ENCODE data around the gene TIMP1. TPM values are rescaled to one million over a fixed set of nuclear protein-coding genes. Genes with fewer than 3 reads are reported as not detected.
"Not testable (repeated sequence)": the region's sequence is repeated elsewhere in the genome, so short reads cannot be mapped to it uniquely, and the experiment has no call there.

TIMP1 gene
- total RNA-seq, 1 experiment from 2014 or later, result 48.6 TPM

DNA sequence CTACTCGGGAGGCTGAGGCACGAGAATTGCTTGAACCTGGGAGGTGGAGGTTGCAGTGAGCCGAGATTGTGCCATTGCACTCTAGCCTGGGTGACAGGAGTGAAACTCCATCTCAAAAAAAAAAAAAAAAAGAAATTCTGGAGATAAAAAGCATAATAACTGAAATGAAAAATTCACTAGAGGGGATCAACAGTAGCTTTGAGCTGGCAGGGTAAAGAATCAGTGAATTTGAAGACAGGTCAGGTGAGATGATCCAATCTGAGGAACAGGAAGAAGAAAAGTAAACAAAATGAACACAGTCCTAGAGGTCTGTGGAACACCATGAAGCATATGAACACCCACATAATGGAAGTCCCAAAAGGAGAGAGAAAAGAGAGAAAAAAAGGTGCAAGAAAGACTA is 15.0 kb downstream of the TIMP1 start:
- POLR2A ChIA-PET (ENCODE audit: unreplicated experiment), result no interaction called here
- Histone ChIP-seq H4K20me1 (ENCODE audit: insufficient read depth) (no peaks in the 10 kb centered on the region), H3K4me3 (no peak overlapping the region), H3K4me1 (replicated peaks; ENCODE audit: insufficient read depth) (no peaks in the 10 kb centered on the region), H3K4me2 (no peak overlapping the region), H3K79me2 (ENCODE audit: low read depth) (no peaks in the 10 kb centered on the region), H3K9me2 (ENCODE audit: insufficient read depth) (no peaks in the 10 kb centered on the region), H3K9me3 (ENCODE audit: insufficient read depth, low read depth) (no peaks in the 10 kb centered on the region), H3K36me3 (ENCODE audit: low read depth) (no peaks in the 10 kb centered on the region), H3K27me3 (ENCODE audit: insufficient read depth, low read depth) (no peaks in the 10 kb centered on the region), H3F3A (ENCODE audit: insufficient read depth, low read depth) (no peaks in the 10 kb centered on the region), H3K27ac (no peak overlapping the region), H2AFZ (no peak overlapping the region)
- intact Hi-C loops (cut with micrococcal nuclease; ENCODE audit: unreplicated experiment), result no loop called here
- no TSS peak for BruUV-seq (replicated peaks)
- TF ChIP-seq, protein P1, sequence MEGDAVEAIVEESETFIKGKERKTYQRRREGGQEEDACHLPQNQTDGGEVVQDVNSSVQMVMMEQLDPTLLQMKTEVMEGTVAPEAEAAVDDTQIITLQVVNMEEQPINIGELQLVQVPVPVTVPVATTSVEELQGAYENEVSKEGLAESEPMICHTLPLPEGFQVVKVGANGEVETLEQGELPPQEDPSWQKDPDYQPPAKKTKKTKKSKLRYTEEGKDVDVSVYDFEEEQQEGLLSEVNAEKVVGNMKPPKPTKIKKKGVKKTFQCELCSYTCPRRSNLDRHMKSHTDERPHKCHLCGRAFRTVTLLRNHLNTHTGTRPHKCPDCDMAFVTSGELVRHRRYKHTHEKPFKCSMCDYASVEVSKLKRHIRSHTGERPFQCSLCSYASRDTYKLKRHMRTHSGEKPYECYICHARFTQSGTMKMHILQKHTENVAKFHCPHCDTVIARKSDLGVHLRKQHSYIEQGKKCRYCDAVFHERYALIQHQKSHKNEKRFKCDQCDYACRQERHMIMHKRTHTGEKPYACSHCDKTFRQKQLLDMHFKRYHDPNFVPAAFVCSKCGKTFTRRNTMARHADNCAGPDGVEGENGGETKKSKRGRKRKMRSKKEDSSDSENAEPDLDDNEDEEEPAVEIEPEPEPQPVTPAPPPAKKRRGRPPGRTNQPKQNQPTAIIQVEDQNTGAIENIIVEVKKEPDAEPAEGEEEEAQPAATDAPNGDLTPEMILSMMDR (conservative IDR thresholded peaks at IDR 0.05), result no peak
- no peak for TF ChIP-seq EZH2 (IDR thresholded peaks at IDR 0.05; ENCODE audit: low read depth)
- CTCF ChIA-PET, result no interaction called here
- no peak for DNase-seq

DNA sequence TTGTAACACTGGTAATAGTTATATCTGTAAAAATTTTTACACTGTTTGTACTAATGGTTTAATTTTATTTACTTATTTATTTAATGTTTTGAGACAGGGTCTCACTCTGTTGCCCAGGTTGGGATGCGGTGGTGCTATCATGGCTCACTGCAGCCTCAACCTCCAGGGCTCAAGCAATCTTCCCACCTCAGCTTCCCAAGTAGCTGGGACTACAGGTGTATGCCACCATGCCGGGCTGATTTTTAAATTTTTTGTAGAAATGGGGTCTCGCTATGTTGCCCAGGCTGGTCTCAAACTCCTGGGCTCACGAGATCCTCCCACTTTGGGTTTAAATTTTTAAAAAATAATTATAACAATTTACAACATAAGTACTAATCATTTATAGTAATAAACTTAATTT is 20.9 kb downstream of the TIMP1 start:
- BruUV-seq (replicated peaks); H2AFZ ChIP-seq; intact Hi-C loops (cut with micrococcal nuclease; ENCODE audit: unreplicated experiment); H3K9me2 ChIP-seq (ENCODE audit: insufficient read depth); H3K27me3 ChIP-seq (ENCODE audit: insufficient read depth, low read depth); H3K4me2 ChIP-seq; CTCF ChIA-PET; H3K9me3 ChIP-seq (ENCODE audit: insufficient read depth, low read depth); POLR2A ChIA-PET (ENCODE audit: unreplicated experiment); H4K20me1 ChIP-seq (ENCODE audit: insufficient read depth); H3K27ac ChIP-seq; DNase-seq; H3K79me2 ChIP-seq (ENCODE audit: low read depth); H3F3A ChIP-seq (ENCODE audit: insufficient read depth, low read depth); H3K4me3 ChIP-seq; H3K4me1 ChIP-seq (replicated peaks; ENCODE audit: insufficient read depth); H3K36me3 ChIP-seq (ENCODE audit: low read depth): not testable (repeated sequence)

DNA sequence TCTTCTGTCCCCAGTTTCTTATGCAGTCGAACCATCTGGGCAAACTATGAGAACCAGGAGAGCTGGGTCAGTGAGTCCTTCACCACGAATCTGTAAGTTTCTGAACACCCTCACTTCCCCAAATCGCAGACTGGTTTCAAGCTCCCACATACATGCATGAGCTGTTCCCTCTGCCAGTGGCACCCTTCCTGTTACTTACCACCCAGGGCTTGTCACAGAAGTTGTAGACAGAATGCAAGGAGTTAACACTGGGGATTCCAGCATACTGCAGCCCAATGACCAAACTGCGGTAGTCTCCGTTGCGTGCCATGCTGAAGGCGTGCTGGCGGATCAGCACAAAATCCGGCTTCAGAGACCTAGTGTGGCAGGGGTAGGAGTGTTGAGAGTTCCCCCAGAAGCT is 22.8 kb downstream of the TIMP1 start:
- TF ChIP-seq, protein P1 (conservative IDR thresholded peaks at IDR 0.05), result no peak
- TF ChIP-seq EZH2 (IDR thresholded peaks at IDR 0.05; ENCODE audit: low read depth), result no peak
- Histone ChIP-seq H2AFZ (no peak overlapping the region), H3K4me3 (no peak overlapping the region), H3K79me2 (ENCODE audit: low read depth) (no peaks in the 10 kb centered on the region), H3K36me3 (ENCODE audit: low read depth) (no peaks in the 10 kb centered on the region), H3K27me3 (ENCODE audit: insufficient read depth, low read depth) (no peaks in the 10 kb centered on the region), H4K20me1 (ENCODE audit: insufficient read depth) (no peaks in the 10 kb centered on the region), H3K4me1 (replicated peaks; ENCODE audit: insufficient read depth) (no peaks in the 10 kb centered on the region), H3K9me3 (ENCODE audit: insufficient read depth, low read depth) (no peaks in the 10 kb centered on the region), H3F3A (ENCODE audit: insufficient read depth, low read depth) (no peaks in the 10 kb centered on the region), H3K4me2 (no peak overlapping the region), H3K27ac (no peak overlapping the region), H3K9me2 (ENCODE audit: insufficient read depth) (no peaks in the 10 kb centered on the region)
- no peak for DNase-seq
- intact Hi-C loops (cut with micrococcal nuclease; ENCODE audit: unreplicated experiment), result no loop called here
- no TSS peak for BruUV-seq (replicated peaks)
- ChIA-PET POLR2A (ENCODE audit: unreplicated experiment) (no interaction called here), CTCF (no interaction called here)

DNA sequence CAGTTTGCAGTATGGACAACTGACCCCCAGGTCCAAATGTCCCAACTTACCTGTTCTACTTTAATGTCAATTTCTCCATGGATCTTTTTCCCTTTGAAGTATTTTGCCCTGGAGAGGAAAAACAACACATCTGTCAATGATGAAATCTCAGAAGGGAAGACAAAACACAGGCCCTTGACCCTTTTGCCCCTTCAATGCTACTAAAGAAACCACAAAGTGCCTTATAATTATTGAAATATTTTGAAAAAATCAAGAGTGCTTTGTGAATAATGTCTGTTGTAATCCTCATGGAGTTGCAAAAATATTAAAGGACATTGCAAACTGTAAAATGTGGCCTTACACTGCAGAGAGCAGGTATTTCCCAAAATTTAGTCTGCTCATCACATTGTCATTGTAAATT is 24.9 kb downstream of the TIMP1 start:
- ChIA-PET CTCF (no interaction called here), POLR2A (ENCODE audit: unreplicated experiment) (no interaction called here)
- H3F3A ChIP-seq (ENCODE audit: insufficient read depth, low read depth), result no peaks in the 10 kb centered on the region
- no peak overlapping the region for H3K27ac ChIP-seq
- H2AFZ ChIP-seq, result no peak overlapping the region
- no peak overlapping the region for H3K4me3 ChIP-seq
- no peaks in the 10 kb centered on the region for H3K36me3 ChIP-seq (ENCODE audit: low read depth)
- no peak for DNase-seq
- H3K9me3 ChIP-seq (ENCODE audit: insufficient read depth, low read depth), result no peaks in the 10 kb centered on the region
- no TSS peak for BruUV-seq (replicated peaks)
- H3K4me1 ChIP-seq (replicated peaks; ENCODE audit: insufficient read depth), result no peaks in the 10 kb centered on the region
- no peak overlapping the region for H3K4me2 ChIP-seq
- intact Hi-C loops (cut with micrococcal nuclease; ENCODE audit: unreplicated experiment), result no loop called here
- TF ChIP-seq, protein P1 (conservative IDR thresholded peaks at IDR 0.05), result no peak
- H3K27me3 ChIP-seq (ENCODE audit: insufficient read depth, low read depth), result no peaks in the 10 kb centered on the region
- no peaks in the 10 kb centered on the region for H3K79me2 ChIP-seq (ENCODE audit: low read depth)
- H4K20me1 ChIP-seq (ENCODE audit: insufficient read depth), result no peaks in the 10 kb centered on the region
- no peaks in the 10 kb centered on the region for H3K9me2 ChIP-seq (ENCODE audit: insufficient read depth)

Data from PC-9 (cell line).